ENCODE measurements around the gene L3MBTL2.

L3MBTL2 gene

GRCh38 chr22:41223535-41223934 lies 18.4 kb downstream of the L3MBTL2 start:
- DNase-seq (ENCODE audit: low read depth, low spot score) = no peak
- no peak overlapping the region for H3K4me3 ChIP-seq
- peaks cover 18% of the 10 kb centered on the region; the same call in 1 of the 2 replicates for H3K36me3 ChIP-seq (ENCODE audit: insufficient read depth, low read length)
- H3K9ac ChIP-seq (ENCODE audit: insufficient read length) = no peak overlapping the region
- no peak for TF ChIP-seq EZH2 (IDR thresholded peaks at IDR 0.05)
- TF ChIP-seq FOXP2 (optimal IDR thresholded peaks at IDR 0.05; ENCODE audit: control extremely low read depth, extremely low read length, insufficient read depth) = no peak
- H3K27ac ChIP-seq = no peak overlapping the region
- no peaks in the 10 kb centered on the region for H3K9me3 ChIP-seq (ENCODE audit: low read depth, low read length)

- no peak for DNase-seq (ENCODE audit: low read depth, low spot score)
- no peak for TF ChIP-seq FOXP2 (optimal IDR thresholded peaks at IDR 0.05; ENCODE audit: control extremely low read depth, extremely low read length, insufficient read depth)
- TF ChIP-seq POLR2AphosphoS5 (IDR thresholded peaks at IDR 0.05; ENCODE audit: borderline replicate concordance, low read depth, low read length) = no peak
- no peak for TF ChIP-seq EZH2 (IDR thresholded peaks at IDR 0.05)
- Histone ChIP-seq H3K9ac (ENCODE audit: insufficient read length) (no peak overlapping the region), H3K36me3 (ENCODE audit: insufficient read depth, low read length) (peaks cover 10% of the 10 kb centered on the region; the same call in 1 of the 2 replicates), H3K4me3 (no peak overlapping the region), H3K27ac (no peak overlapping the region), H3K9me3 (ENCODE audit: low read depth, low read length) (no peaks in the 10 kb centered on the region)
Measured at GRCh38 chr22:41226723-41227655, 21.9 kb downstream of the L3MBTL2 start.

GRCh38 chr22:41229215-41229614 lies 24.1 kb downstream of the L3MBTL2 start:
- H3K27ac ChIP-seq = no peak overlapping the region
- H3K4me3 ChIP-seq = no peak overlapping the region
- no peak overlapping the region for H3K9ac ChIP-seq (ENCODE audit: insufficient read length)
- peaks cover 5% of the 10 kb centered on the region; the same call in 1 of the 2 replicates for H3K36me3 ChIP-seq (ENCODE audit: insufficient read depth, low read length)
- TF ChIP-seq FOXP2 (optimal IDR thresholded peaks at IDR 0.05; ENCODE audit: control extremely low read depth, extremely low read length, insufficient read depth) (no peak), EZH2 (IDR thresholded peaks at IDR 0.05) (no peak), POLR2AphosphoS5 (IDR thresholded peaks at IDR 0.05; ENCODE audit: borderline replicate concordance, low read depth, low read length) (no peak)
- DNase-seq (ENCODE audit: low read depth, low spot score) = no peak
- H3K9me3 ChIP-seq (ENCODE audit: low read depth, low read length) = no peaks in the 10 kb centered on the region

- DNase-seq (ENCODE audit: low read depth, low spot score) = no peak
- no peak overlapping the region for H3K4me3 ChIP-seq
- TF ChIP-seq POLR2AphosphoS5 (IDR thresholded peaks at IDR 0.05; ENCODE audit: borderline replicate concordance, low read depth, low read length) (no peak), EZH2 (IDR thresholded peaks at IDR 0.05) (no peak), FOXP2 (optimal IDR thresholded peaks at IDR 0.05; ENCODE audit: control extremely low read depth, extremely low read length, insufficient read depth) (no peak)
- no peak overlapping the region for H3K9ac ChIP-seq (ENCODE audit: insufficient read length)
- H3K27ac ChIP-seq = no peak overlapping the region
- H3K9me3 ChIP-seq (ENCODE audit: low read depth, low read length) = no peaks in the 10 kb centered on the region
- peaks cover 5% of the 10 kb centered on the region; the same call in 1 of the 2 replicates for H3K36me3 ChIP-seq (ENCODE audit: insufficient read depth, low read length)
Measured at GRCh38 chr22:41229730-41230400, 24.8 kb downstream of the L3MBTL2 start.

- no peak overlapping the region for H3K27ac ChIP-seq
- no peaks in the 10 kb centered on the region for H3K9me3 ChIP-seq (ENCODE audit: low read depth, low read length)
- TF ChIP-seq EZH2 (IDR thresholded peaks at IDR 0.05) (no peak), FOXP2 (optimal IDR thresholded peaks at IDR 0.05; ENCODE audit: control extremely low read depth, extremely low read length, insufficient read depth) (no peak), POLR2AphosphoS5 (IDR thresholded peaks at IDR 0.05; ENCODE audit: borderline replicate concordance, low read depth, low read length) (no peak)
- no peak overlapping the region for H3K9ac ChIP-seq (ENCODE audit: insufficient read length)
- no peak overlapping the region for H3K4me3 ChIP-seq
- peaks cover 5% of the 10 kb centered on the region; the same call in 1 of the 2 replicates for H3K36me3 ChIP-seq (ENCODE audit: insufficient read depth, low read length)
- DNase-seq (ENCODE audit: low read depth, low spot score) = no peak
Measured at GRCh38 chr22:41230401-41230785, 25.3 kb downstream of the L3MBTL2 start.

GRCh38 chr22:41231369-41231768 lies 26.3 kb downstream of the L3MBTL2 start:
- Histone ChIP-seq H3K27ac (no peak overlapping the region), H3K9me3 (ENCODE audit: low read depth, low read length) (no peaks in the 10 kb centered on the region), H3K4me3 (no peak overlapping the region), H3K36me3 (ENCODE audit: insufficient read depth, low read length) (peaks cover 2% of the 10 kb centered on the region; the same call in 1 of the 2 replicates), H3K9ac (ENCODE audit: insufficient read length) (no peak overlapping the region)
- TF ChIP-seq POLR2AphosphoS5 (IDR thresholded peaks at IDR 0.05; ENCODE audit: borderline replicate concordance, low read depth, low read length) (no peak), FOXP2 (optimal IDR thresholded peaks at IDR 0.05; ENCODE audit: control extremely low read depth, extremely low read length, insufficient read depth) (no peak), EZH2 (IDR thresholded peaks at IDR 0.05) (no peak)
- no peak for DNase-seq (ENCODE audit: low read depth, low spot score)

- H3K4me3 ChIP-seq = no peak overlapping the region
- no peak overlapping the region for H3K9ac ChIP-seq (ENCODE audit: insufficient read length)
- no peak for DNase-seq (ENCODE audit: low read depth, low spot score)
- H3K36me3 ChIP-seq (ENCODE audit: insufficient read depth, low read length) = no peaks in the 10 kb centered on the region
- H3K27ac ChIP-seq = no peak overlapping the region
- no peaks in the 10 kb centered on the region for H3K9me3 ChIP-seq (ENCODE audit: low read depth, low read length)
- TF ChIP-seq FOXP2 (optimal IDR thresholded peaks at IDR 0.05; ENCODE audit: control extremely low read depth, extremely low read length, insufficient read depth) (no peak), EZH2 (IDR thresholded peaks at IDR 0.05) (no peak), POLR2AphosphoS5 (IDR thresholded peaks at IDR 0.05; ENCODE audit: borderline replicate concordance, low read depth, low read length) (no peak)
Measured at GRCh38 chr22:41234815-41235695, 29.9 kb downstream of the L3MBTL2 start.

Data from SK-N-MC (cell line).